Activated naive CD4-positive, alpha-beta T cell treated with anti-CD3 and anti-CD28 coated beads for 36 hours (primary cell): ENCODE data around the gene SHISA6. TPM values are rescaled to one million over a fixed set of nuclear protein-coding genes. Genes with fewer than 3 reads are reported as not detected.
"Not testable (repeated sequence)": the region's sequence is repeated elsewhere in the genome, so short reads cannot be mapped to it uniquely, and the experiment has no call there.

Experiments used
- CTCF ChIA-PET: fragments of 350-600 bp; sonication (Branson Sonifier 250); formaldehyde crosslinking; loops from one replicate; lab custom pipeline; 2021; ENCODE audit warnings: antibody characterized with exemption; lab: Charles Lee
- DNase-seq: peaks from one replicate; pipeline ENCODE4 v3.0.0-alpha.2; 2020
- H3K27ac Mint-ChIP-seq: one replicate; pipeline ENCODE4 v1.8.0; 2021; ENCODE audit warnings: mild to moderate bottlenecking, mixed read lengths
- H3K27me3 Mint-ChIP-seq: one replicate; pipeline ENCODE4 v1.8.0; 2021; ENCODE audit warnings: low read depth, mixed read lengths
- H3K36me3 Mint-ChIP-seq: one replicate; pipeline ENCODE4 v1.8.0; 2021; ENCODE audit warnings: low read depth, mixed read lengths
- H3K4me1 Mint-ChIP-seq: one replicate; pipeline ENCODE4 v1.8.0; 2021; ENCODE audit warnings: low read depth, mixed read lengths
- H3K4me3 Mint-ChIP-seq: one replicate; pipeline ENCODE4 v1.8.0; 2021; ENCODE audit warnings: mild to moderate bottlenecking, moderate library complexity, mixed read lengths
- H3K9me3 Mint-ChIP-seq: one replicate; pipeline ENCODE4 v1.8.0; 2021; ENCODE audit warnings: mixed read lengths
- intact Hi-C: fragments of 100-400 bp; cut with micrococcal nuclease; formaldehyde crosslinking; loops from one replicate; pipeline ENCODE4 v1.15.1; 2023
- total RNA-seq, 2 experiments: library from RNA; stranded (reverse); gene quantifications; one replicate each; pipeline ENCODE4 v1.2.3, GENCODE V29; 2021

Gene SHISA6
- total RNA-seq, 2 experiments from 2014 or later, result not detected

DNA sequence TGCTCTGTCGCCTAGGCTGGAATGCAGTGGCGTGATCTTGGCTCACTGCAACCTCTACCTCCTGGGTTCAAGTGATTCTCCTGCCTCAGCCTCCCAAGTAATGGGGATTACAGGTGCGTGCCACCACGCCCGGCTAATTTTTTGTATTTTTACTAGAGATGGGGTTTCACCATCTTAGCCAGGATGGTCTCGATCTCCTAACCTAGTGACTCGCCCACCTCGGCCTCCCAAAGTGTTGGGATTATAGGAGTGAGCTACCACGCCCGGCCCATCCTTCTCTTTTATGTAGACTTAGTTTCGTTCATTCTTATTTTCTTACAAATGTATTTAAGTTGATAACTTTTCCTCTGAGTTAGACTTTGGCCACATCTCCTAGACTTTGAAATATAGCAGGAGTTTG is 75.4 kb downstream of the SHISA6 start:
- H3K4me1 Mint-ChIP-seq, H3K27ac Mint-ChIP-seq, H3K36me3 Mint-ChIP-seq, CTCF ChIA-PET, H3K4me3 Mint-ChIP-seq, intact Hi-C loops, H3K9me3 Mint-ChIP-seq, DNase-seq, H3K27me3 Mint-ChIP-seq: not testable (repeated sequence)

DNA sequence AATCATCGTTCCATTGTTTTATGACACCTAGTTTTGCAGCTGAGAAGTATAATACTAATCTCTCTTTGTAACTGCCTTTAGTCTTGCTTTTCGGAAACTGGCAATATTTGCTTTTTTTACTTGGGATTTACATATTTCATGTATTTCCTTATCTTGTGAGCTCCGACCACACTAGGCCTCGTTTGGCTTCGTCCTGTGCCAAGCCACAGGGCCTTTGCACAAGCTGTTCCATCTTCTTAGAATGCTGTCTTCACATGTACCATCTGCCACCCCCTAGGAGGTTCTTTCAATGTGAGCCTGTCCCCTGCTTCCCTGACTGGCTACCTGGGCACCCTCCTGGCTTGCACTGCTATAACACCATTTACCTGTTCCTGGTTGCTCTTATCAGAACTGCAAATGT is 77.2 kb downstream of the SHISA6 start:
- Mint-ChIP-seq H3K4me3 (no peak overlapping the region), H3K27me3 (peaks cover 2% of the 10 kb centered on the region), H3K9me3 (no peaks in the 10 kb centered on the region), H3K36me3 (no peaks in the 10 kb centered on the region), H3K27ac (no peak overlapping the region), H3K4me1 (no peaks in the 10 kb centered on the region)
- DNase-seq, result no peak
- CTCF ChIA-PET, result no interaction called here
- intact Hi-C loops, result no loop called here

DNA sequence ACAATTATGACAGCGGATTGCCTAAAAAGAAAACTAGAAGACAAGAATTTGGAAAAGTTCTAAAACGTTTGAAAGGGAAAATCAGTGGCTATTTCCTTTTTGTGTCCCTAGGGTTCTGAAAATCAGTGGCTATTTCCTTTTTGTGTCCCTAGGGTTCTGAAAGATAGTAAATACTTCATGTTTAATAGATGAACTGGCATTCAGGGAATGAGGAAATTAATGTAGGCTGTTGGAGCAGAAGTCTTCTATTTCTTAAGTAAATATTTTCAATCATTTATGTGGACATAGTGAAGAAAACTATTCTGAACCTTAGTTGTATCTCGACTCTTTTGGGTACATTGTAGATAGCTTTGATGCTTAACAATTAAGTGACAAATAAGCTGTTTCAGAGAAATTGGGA is 78.9 kb downstream of the SHISA6 start:
- H3K36me3 Mint-ChIP-seq, result no peaks in the 10 kb centered on the region
- no peak for DNase-seq
- H3K27me3 Mint-ChIP-seq, result peaks cover 2% of the 10 kb centered on the region
- CTCF ChIA-PET, result no interaction called here
- no peak overlapping the region for H3K27ac Mint-ChIP-seq
- H3K9me3 Mint-ChIP-seq, result no peaks in the 10 kb centered on the region
- intact Hi-C loops, result no loop called here
- H3K4me3 Mint-ChIP-seq, result no peak overlapping the region
- H3K4me1 Mint-ChIP-seq, result no peaks in the 10 kb centered on the region

DNA sequence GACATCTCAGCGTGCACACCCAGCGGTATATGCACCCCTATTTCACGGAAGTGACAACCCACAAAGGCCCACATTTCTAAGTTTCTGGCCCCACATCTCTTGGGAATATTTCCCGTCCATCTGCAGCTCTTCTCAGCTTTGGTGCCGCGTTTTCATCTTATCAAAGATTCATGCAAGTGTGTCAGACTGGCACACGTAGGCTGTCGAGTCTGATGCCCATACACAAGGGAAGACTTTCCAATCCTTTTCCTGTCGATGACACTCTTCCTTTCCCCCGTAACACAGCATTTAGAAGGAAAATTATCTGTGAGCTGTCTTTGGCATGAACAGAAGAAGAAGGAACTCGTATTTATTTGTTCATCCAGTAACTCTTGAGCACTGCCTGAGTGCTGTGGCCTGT is 83.0 kb downstream of the SHISA6 start:
- Mint-ChIP-seq H3K4me3 (no peak overlapping the region), H3K27me3 (peaks cover 2% of the 10 kb centered on the region), H3K9me3 (no peaks in the 10 kb centered on the region), H3K36me3 (no peaks in the 10 kb centered on the region), H3K27ac (no peak overlapping the region), H3K4me1 (no peaks in the 10 kb centered on the region)
- CTCF ChIA-PET, result no interaction called here
- intact Hi-C loops, result no loop called here
- DNase-seq, result no peak

DNA sequence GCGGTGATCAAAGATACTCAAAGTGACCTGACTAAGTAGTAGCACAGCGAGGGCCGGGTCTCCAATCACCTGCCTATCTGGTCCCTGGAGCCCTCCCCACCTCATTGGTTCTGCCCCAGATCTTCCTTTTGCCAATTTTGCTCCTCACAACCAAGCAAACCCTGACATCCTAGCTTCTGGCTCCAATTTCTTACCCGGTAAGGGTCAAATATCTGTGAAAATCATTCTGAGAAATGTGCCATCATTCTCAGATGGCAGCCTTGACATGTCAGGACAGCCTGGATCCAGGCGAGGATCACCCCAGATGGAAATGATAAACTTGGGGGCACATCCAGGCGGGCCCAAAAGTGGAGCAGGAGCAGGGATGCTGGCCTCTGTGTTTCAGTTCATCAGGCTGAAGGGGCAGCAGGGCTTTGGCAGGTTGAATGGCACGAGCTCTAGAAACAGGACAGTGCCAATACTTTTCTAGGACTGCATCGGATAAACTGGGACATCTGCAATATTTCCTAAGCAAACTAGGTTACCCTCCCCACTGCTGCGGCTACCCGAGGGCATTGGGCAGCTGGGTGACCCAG is 83.9 kb downstream of the SHISA6 start:
- Mint-ChIP-seq H3K9me3 (no peaks in the 10 kb centered on the region), H3K4me1 (no peaks in the 10 kb centered on the region), H3K4me3 (no peak overlapping the region), H3K27ac (no peak overlapping the region), H3K27me3 (peaks cover 2% of the 10 kb centered on the region), H3K36me3 (no peaks in the 10 kb centered on the region)
- intact Hi-C loops, result no loop called here
- CTCF ChIA-PET, result no interaction called here
- DNase-seq, result no peak

DNA sequence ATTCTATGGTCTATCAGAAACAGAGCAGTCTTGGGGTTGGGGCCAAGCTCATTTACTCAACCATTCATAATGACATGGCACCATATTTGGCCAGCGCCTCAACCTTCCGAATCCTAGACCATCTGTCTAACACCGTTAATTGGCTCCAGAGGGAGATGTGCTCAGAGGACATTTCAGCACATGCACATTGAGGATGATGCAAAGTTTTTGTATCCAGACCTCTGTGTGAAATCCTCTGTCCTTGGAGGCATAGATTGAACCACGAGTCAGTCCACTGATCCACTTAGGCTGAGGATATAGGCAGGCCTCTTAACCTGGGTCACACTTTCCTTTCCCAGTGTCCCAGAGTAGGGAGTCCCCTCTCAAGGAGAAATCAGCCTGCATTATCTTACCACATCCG is 85.5 kb downstream of the SHISA6 start:
- no peaks in the 10 kb centered on the region for H3K27me3 Mint-ChIP-seq
- H3K36me3 Mint-ChIP-seq, result no peaks in the 10 kb centered on the region
- intact Hi-C loops, result no loop called here
- no peak overlapping the region for H3K4me3 Mint-ChIP-seq
- H3K27ac Mint-ChIP-seq, result no peak overlapping the region
- CTCF ChIA-PET, result no interaction called here
- H3K4me1 Mint-ChIP-seq, result no peaks in the 10 kb centered on the region
- DNase-seq, result no peak
- H3K9me3 Mint-ChIP-seq, result no peaks in the 10 kb centered on the region

DNA sequence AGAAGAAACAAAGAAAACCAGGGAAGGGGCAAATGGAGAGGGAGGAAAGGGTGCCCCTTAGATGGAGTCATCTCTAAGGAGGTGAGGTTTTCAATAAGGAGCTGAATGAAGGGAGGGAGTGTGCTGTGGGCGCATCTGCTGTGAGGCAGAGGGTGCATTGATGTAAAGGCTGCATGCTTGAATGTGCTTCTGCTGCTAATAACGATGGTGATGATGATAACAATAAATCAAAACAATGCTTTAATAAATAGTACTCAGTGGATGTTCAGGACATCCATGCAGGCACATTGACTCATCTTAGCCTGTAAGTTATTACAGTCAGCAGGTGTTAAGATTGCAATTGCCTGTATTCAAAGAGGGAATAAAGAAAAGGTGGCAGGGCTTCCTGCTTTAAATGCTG is 87.8 kb downstream of the SHISA6 start:
- H3K9me3 Mint-ChIP-seq, result no peaks in the 10 kb centered on the region
- intact Hi-C loops, result no loop called here
- no peaks in the 10 kb centered on the region for H3K4me1 Mint-ChIP-seq
- no peak for DNase-seq
- no peak overlapping the region for H3K27ac Mint-ChIP-seq
- CTCF ChIA-PET, result no interaction called here
- no peaks in the 10 kb centered on the region for H3K27me3 Mint-ChIP-seq
- H3K36me3 Mint-ChIP-seq, result no peaks in the 10 kb centered on the region
- no peak overlapping the region for H3K4me3 Mint-ChIP-seq

- no peaks in the 10 kb centered on the region for H3K36me3 Mint-ChIP-seq
- no peak overlapping the region for H3K4me3 Mint-ChIP-seq
- DNase-seq, result no peak
- CTCF ChIA-PET, result no interaction called here
- no peaks in the 10 kb centered on the region for H3K4me1 Mint-ChIP-seq
- H3K9me3 Mint-ChIP-seq, result no peaks in the 10 kb centered on the region
- no peaks in the 10 kb centered on the region for H3K27me3 Mint-ChIP-seq
- intact Hi-C loops, result no loop called here
- H3K27ac Mint-ChIP-seq, result no peak overlapping the region
Measured at GRCh38 chr17:11330006-11330405, 89.0 kb downstream of the SHISA6 start.

DNA sequence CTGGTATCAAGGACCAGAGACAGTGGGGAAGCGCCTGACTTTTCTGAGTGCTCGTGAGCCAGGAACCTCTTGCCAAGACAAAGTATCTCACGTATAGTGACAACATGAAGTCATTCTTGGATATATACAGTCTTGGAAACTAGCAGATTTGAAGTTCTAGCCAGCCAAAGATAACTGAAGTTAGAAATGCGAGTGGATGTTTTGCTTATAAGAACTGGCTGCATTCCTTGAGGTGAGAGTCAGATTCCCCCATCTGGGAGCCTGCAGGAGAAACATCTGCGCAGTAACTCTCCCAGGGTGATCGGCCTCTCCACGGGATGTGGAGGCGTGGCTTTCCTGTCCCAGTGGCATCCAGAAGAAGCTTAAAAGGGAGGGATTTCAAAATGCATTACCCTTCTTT is 89.8 kb downstream of the SHISA6 start:
- no peak for DNase-seq
- Mint-ChIP-seq H3K4me1 (no peaks in the 10 kb centered on the region), H3K9me3 (no peaks in the 10 kb centered on the region), H3K27me3 (no peaks in the 10 kb centered on the region), H3K36me3 (no peaks in the 10 kb centered on the region), H3K27ac (no peak overlapping the region), H3K4me3 (no peak overlapping the region)
- intact Hi-C loops, result no loop called here
- CTCF ChIA-PET, result interaction anchor here (0.6 kb wide), 1 partner anchor 258 kb away, joined by 3 read pairs; no protein-coding TSS in a partner anchor

DNA sequence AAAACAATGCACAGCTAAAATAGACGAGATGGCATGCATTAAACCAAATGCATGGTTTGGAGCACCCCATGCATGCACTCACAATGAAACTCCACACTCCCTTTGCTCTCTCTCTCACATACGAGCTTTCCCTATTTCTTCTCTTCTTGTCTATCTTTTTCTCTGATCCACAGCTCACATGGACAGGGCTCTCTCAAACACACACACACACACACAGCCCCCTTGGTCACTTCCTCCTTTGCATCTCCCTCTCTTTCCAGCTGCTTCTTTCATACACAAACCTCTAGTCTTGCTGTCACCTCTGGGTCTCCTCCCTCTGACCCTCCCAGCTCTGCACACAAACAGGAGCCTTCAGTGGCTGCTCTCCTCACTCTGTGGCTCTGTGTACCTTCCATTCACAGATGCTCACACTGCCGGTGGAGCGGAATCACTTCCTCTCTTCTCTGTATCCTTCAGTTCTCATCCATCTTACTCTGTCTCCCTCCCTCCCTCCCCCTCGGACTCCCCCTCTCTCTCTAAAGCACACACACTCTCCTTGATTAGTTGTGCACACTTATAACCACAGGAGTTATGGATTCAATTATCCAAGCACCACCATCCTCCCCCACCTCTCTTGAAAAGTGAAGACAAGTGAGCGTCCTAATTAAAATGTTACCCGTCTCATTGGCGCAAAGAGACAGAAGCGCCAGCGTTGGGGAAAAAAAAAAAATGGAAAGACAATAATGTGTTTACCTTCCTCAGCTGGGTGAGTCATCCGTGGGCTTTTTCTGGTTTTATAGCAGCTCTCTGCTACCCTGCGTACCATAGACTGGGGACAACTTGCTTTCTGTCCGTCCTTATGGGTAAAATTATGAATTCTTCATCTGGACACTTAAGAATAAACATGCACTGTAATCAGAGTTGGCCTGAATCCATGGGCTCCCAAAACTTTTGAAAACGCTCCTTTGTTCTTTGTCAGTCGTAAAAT is 90.8 kb downstream of the SHISA6 start:
- Mint-ChIP-seq H3K27me3 (no peaks in the 10 kb centered on the region), H3K27ac (no peak overlapping the region), H3K4me1 (no peaks in the 10 kb centered on the region), H3K9me3 (no peaks in the 10 kb centered on the region), H3K36me3 (no peaks in the 10 kb centered on the region), H3K4me3 (no peak overlapping the region)
- DNase-seq, result no peak
- intact Hi-C loops, result no loop called here
- CTCF ChIA-PET, result interaction anchor here (0.6 kb wide), 1 partner anchor 257 kb away, joined by 3 read pairs; no protein-coding TSS in a partner anchor

DNA sequence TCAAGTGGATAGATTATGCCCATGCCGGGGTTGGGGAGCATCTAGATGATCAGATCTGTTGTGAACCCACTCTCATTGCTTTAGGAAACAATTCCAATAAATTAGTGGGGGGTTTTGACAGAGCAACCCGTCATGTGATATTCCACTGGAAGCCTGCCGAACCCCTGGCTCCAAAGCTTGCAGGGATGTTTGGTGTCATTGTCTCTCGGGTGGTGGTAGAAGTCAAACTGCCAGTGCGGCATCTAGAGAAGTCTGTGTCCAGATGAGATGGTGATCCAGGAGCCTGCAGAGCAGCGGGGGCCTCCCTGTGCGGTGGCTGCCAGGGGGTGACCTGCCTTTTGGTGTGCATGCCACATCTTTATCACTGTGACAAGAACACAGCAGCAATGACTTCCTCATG is 91.7 kb downstream of the SHISA6 start:
- Mint-ChIP-seq H3K27me3 (no peaks in the 10 kb centered on the region), H3K36me3 (no peaks in the 10 kb centered on the region), H3K9me3 (no peaks in the 10 kb centered on the region), H3K27ac (no peak overlapping the region), H3K4me1 (no peaks in the 10 kb centered on the region), H3K4me3 (no peak overlapping the region)
- CTCF ChIA-PET, result no interaction called here
- no peak for DNase-seq
- intact Hi-C loops, result no loop called here

GRCh38 chr17:11334493-11334892 is 93.5 kb downstream of the SHISA6 start:
- no peaks in the 10 kb centered on the region for H3K36me3 Mint-ChIP-seq
- no peaks in the 10 kb centered on the region for H3K27me3 Mint-ChIP-seq
- DNase-seq, result no peak
- H3K4me3 Mint-ChIP-seq, result no peak overlapping the region
- intact Hi-C loops, result no loop called here
- no peaks in the 10 kb centered on the region for H3K4me1 Mint-ChIP-seq
- no peak overlapping the region for H3K27ac Mint-ChIP-seq
- CTCF ChIA-PET, result no interaction called here
- no peaks in the 10 kb centered on the region for H3K9me3 Mint-ChIP-seq

DNA sequence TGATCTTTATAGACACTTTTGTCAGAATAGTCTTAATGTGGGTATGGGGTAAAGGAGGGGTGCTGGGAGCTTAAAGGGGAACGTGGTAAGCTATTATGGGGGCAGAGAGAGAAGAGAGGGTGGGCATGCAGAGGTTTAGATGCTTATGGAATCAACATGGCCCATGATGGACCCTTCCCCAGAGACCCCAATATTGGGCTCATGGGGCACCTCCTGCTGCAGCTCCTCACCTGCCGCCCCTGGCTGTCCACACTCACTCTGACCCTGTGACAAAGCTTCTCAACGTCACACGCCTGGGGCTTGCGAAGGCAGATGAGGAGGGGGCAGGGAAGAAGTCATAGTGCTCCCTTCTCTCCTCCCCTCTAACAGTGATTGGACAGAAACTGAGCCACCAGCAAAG is 95.3 kb downstream of the SHISA6 start:
- intact Hi-C loops, result no loop called here
- Mint-ChIP-seq H3K4me3 (no peak overlapping the region), H3K36me3 (no peaks in the 10 kb centered on the region), H3K27me3 (no peaks in the 10 kb centered on the region), H3K4me1 (no peaks in the 10 kb centered on the region), H3K9me3 (no peaks in the 10 kb centered on the region), H3K27ac (no peak overlapping the region)
- no peak for DNase-seq
- CTCF ChIA-PET, result interaction anchor here (0.7 kb wide), 1 partner anchor 704 kb away, joined by 4 read pairs; no protein-coding TSS in a partner anchor
